Measurements from ENCODE around the gene ALDH1B1.

Gene ALDH1B1

GRCh38 chr9:38392235-38393127 is at the start of gene ALDH1B1:
ALDH1B1 (plus strand) TSS chr9:38392702; CDS start chr9:38395749, 3,047 bp downstream.
- peak; percentile 70 for DNase-seq (ENCODE audit: low read depth)

DNA sequence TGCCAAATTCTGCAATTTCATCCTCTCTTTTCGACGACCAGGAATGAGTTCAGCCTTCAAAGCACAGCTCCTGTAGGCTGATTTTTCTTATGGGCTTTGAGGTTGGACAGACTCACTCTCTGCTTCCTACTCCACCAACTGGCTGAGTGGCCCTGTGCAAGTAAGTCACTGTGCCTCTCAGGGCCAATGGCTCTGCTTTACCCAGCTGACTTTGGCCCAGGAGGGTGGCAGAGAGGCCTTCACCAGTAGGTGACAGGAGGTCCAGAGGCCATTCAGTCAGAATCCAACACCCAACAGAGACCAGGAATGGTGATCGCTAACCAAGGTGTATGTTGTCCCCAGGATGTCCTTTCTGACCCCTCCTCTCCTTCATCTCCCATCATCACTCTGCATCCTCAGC is 49.5 kb upstream of the ALDH1B1 start:
- DNase-seq (ENCODE audit: low read depth): no peak

DNA sequence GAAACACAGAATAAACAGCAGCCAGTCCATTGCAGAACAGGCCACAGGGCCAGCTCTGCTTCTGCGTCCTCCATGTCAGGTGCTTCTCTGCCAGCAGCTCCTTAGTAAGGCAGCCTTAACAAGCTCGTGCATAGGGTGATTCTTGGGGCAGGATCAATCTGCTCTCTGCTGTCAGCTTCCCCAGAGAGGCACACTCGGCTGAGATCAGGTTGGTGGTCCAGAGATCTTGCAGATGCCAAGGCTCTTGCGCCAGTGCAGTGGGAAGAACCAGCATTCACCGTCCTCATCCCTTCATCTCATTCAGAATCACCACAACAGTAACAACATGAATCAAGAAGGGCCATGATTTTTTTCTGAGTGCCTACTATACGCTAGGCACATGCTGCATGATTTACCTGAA is 49.0 kb upstream of the ALDH1B1 start:
- DNase-seq (ENCODE audit: low read depth): no peak

GRCh38 chr9:38344566-38345324 is 47.8 kb upstream of the ALDH1B1 start:
- DNase-seq (ENCODE audit: low read depth): no peak

- no peak for DNase-seq (ENCODE audit: low read depth)
Measured at GRCh38 chr9:38345851-38346755, 46.4 kb upstream of the ALDH1B1 start.

GRCh38 chr9:38346811-38347210 is 45.7 kb upstream of the ALDH1B1 start:
- DNase-seq (ENCODE audit: low read depth): no peak

DNA sequence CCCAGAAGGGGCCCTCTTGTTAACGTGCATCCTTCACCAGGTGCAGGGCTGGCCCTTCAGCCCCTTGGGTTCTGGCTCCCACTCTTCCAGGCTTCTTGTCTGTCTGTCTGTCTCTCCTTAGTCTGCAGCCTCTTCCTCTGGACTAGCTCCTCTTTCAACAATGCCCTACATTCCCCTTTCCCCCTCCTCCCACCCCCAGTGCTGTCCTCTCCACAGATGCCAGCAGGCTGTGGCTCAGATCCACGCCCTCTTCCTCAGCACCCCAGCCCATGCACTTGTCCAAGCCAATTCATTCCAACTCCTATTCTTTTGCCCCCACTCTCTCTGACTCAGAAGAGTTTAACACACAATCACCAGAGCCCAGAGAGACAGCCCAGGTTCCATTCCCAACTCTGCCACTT is 45.2 kb upstream of the ALDH1B1 start:
- no peak for DNase-seq (ENCODE audit: low read depth)

DNA sequence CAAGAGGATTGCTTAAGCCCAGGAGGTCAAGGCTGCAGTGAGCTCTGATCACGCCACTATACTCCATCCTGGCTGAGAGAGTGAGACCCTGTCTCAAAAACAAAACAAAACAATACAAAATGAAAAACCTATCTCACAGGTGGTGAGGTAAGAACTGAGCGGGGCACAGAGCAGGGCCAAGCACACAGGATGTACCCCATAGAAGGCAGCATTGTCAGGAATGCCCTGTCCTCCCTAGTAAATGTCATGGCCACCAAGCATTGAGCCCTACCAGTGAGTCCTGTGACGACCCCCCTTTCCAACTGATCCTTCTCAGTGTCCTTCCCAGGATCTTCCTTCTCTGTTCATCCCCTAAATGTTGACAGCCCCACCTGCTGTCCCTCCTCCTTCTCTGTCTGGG is 44.6 kb upstream of the ALDH1B1 start:
- DNase-seq (ENCODE audit: low read depth): no peak

DNA sequence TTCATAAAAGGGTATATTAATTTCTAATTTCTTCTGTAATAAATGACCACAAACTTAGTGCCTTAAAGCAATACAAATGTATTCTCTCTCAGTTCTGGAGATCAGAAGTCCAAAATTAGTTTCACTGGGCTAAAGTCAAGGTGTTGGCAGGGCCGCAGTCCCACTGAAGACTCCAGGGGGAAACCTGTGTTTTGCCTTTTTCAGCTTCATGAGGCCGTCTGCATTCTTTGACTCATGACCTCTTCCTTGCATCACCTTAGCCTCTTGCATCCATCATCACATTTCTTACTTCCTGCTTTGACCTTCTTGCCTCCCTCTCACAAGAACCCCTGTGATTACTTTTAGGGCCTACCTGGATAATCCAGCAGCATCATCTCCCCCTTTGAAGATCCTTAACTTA is 42.0 kb upstream of the ALDH1B1 start:
- no peak for DNase-seq (ENCODE audit: low read depth)

DNA sequence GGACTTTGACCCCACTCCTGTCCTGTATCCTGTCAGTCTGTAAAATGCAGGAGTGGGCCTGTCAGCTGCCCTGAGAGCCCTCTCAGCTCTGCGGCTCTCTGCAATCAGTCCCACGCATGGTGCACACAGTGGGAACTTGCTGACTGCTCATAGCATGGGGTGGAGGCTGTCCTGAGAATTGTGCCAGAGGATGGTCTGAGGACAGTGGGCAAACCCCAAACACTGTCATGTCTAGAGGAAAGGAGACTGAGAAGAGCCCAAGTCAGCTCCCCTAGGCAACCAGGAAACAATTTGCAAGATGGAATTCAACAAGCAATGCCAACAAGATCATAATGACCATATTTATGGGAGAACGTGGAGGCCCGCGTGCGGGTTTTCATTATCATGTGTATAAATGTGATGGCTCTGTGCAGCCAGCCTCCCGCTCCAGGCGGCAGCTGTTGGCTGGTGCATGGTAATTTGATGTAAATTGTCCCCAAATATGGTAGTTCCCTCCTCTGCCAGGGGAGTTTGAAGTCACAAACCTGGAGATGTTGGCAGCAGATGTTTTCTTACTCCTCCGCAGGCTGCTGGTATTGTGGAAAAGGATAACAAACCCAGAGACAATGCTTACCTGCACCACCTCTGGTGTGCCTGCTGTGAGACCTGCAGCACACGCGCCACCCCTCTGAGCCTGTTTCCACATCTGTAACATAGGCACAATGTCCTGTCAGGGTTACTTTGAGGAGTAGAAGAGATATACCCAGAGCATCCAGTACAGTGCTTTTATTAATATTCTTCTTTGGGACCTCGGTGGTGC is 39.8 kb upstream of the ALDH1B1 start:
- DNase-seq (ENCODE audit: low read depth): no peak

DNA sequence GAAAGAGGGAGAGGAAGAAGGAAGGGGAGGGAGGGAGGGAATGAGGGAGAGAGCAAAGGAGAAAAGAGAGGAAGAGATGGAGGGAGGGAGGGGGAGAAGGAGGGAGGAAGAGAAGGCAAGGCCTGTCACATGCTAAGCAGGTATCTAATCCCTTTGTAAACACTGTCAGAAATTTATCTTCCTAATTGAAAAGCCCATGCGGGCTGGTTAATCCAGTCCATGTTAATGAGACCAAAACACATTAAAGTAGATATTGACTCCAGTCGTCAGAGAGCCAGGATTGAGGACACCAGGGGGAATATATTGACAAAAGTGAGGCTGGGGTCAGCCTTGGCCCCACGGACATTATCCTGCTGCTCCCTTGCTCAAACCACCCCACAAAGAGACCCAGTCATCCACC is 37.4 kb upstream of the ALDH1B1 start:
- DNase-seq (ENCODE audit: low read depth): no peak

DNA sequence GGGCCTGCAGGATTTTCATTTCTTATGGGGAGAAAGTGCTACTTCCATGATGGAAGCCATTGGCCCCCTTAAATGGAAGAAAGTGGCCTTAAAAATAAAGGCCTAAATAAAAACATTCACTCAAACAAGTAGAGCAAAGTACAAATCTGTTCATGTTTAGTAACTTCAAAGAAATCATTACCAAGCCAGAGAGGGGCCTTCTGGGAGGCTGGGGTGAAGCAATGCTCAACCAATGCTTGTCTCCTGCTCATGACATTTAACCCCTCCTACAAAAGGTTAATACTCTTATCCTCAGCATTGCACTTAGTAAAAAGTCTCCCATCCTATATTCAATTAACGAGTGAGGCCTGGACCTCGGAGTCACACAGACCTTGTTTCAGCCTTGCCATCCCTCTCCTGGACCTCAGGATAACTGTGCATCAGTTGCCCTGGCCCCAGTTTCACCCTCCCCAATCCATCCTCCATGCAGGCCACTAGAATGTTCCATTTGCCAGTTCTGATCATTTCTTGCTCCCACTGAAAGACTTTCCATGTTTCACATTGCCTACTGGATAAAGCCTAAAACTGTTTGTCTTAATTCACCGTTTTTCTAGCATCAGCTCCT is 36.9 kb upstream of the ALDH1B1 start:
- DNase-seq (ENCODE audit: low read depth): no peak

DNA sequence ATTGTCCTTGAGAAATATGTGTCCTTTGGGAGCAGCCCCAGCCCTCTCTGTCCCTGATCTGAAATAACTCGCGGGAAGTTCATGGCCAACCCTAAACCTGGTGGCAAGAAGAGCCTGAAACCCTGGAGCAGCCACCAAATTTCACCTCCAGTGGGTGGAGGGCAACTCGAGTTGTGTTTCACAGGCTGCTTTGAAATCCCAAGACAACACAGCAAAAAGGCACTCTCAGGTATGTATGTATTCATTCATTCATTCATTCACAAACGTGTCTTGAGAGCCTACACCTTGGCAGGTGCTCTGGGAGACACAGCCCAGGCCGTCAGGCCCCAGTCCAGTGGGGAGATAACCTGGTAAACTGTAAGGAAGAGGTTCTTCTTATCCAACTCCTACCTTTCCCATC is 35.7 kb upstream of the ALDH1B1 start:
- no peak for DNase-seq (ENCODE audit: low read depth)

- no peak for DNase-seq (ENCODE audit: low read depth)
Measured at GRCh38 chr9:38357350-38358114, 35.0 kb upstream of the ALDH1B1 start.

DNA sequence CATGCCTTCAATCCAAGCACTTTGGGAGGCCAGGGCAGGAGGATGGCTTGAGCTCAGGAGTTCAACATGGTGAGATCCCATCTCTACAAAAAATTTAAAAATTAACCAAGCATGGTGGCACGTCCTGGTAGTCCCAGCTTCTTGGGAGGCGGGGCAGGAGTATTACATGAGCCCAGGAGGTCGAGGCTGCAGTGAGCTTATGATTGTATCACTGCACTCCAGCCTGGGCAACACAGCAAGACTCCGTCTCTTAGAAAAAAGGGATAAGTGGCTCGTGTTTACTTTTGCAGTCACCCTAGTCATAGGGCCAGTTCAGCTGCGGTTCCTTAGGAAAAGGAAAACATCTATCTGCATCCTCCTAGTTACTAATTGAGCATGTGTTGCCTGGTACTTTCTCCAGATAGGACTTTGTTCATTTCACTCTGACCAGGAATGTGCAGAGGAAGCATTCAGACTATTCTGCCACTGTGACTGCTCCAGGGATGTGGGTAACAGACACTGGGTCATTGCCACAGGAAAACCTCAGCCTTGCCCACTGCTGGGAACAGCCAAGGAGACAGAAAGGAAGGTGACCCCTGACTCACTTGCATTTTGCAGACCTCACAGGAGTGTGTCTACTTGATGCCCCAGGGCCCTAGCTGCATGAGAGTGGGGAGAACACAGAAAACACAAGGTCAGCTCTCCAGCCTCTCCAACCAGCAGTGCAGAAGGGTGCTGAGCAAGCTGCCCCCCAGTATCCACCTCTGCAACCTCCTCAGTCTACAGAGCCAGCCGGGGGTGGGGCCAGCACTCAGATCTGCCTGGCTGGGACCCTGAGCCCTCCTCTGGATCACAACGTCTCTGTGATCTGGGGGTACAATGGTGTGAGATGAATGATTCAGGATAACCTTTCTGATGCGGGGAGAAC is 33.9 kb upstream of the ALDH1B1 start:
- DNase-seq (ENCODE audit: low read depth): no peak

GRCh38 chr9:38359297-38359653 is 33.2 kb upstream of the ALDH1B1 start:
- DNase-seq (ENCODE audit: low read depth): no peak

DNA sequence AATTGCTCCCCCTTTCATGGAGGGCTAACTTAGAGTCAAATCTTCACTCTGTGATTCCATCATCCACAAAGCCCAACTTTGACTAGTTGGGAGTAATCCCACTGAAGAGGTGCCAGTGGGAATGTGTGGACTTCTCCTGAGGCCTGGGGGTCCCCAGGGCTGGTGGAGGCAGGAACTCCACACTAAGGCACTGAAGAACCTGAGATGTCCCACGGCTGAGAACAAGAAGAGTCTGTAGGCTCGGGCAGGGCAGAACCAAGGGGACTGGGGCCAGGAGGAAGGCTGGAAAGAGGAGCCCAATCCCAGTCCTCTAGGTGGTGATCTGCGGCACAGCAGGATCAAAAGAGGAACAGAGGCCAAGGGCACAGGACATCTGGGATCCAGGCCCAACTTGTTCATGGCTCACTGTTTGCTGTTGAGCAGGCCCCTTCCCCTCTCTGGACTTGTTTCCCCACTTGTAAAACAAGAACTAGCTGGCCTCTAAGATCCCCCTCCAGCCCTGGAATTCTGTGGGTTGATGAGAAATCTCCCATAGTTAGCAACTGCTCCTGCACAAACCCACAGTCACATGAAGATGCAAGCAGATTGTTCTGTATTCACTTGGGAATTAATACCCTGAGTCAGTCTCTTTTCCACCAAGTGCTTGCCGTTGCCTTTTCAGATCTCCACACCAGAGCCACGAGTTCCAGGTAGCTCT is 32.7 kb upstream of the ALDH1B1 start:
- no peak for DNase-seq (ENCODE audit: low read depth)

- DNase-seq (ENCODE audit: low read depth): no peak
Measured at GRCh38 chr9:38360839-38361472, 31.5 kb upstream of the ALDH1B1 start.
